UCSD-AML1 (cell line): Measurements from ENCODE around the gene LPP.
A peak's percentile ranks its signal among the peaks of the same experiment; 100 is the strongest.

Experiments used
- DNase-seq: peaks from one replicate; lab custom pipeline; 2025; ENCODE audit not compliant: unreplicated experiment; lab: John Stamatoyannopoulos, UW

Gene LPP

DNA sequence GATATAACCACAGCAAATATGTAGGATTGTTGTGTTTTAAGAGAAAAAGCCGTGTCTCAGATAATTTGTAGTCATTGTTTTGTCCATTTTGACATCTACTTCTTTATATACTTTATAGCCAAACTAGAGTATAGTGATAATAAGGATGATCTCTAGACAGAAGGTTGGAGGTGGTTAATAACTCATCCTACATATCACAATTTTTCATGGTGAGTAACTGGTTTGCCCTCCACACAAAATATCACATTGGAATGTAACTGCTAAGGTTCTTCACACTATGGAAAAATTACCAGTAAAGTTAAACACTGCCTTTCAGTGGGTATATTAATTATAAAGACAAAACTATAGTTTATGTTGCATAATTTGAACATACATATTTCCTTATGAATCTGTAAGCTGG lies 380.7 kb downstream of the LPP start:
- DNase-seq = no peak

- DNase-seq = no peak
Observed at GRCh38 chr3:188537606-188538005, 383.6 kb downstream of the LPP start.

- no peak for DNase-seq
Observed at GRCh38 chr3:188539037-188539436, 385.1 kb downstream of the LPP start.

- DNase-seq = no peak
Observed at GRCh38 chr3:188539631-188540194, 385.8 kb downstream of the LPP start.

- no peak for DNase-seq
Observed at GRCh38 chr3:188542196-188542595, 388.2 kb downstream of the LPP start.

GRCh38 chr3:188544012-188544411 lies 390.1 kb downstream of the LPP start:
- DNase-seq = no peak

DNA sequence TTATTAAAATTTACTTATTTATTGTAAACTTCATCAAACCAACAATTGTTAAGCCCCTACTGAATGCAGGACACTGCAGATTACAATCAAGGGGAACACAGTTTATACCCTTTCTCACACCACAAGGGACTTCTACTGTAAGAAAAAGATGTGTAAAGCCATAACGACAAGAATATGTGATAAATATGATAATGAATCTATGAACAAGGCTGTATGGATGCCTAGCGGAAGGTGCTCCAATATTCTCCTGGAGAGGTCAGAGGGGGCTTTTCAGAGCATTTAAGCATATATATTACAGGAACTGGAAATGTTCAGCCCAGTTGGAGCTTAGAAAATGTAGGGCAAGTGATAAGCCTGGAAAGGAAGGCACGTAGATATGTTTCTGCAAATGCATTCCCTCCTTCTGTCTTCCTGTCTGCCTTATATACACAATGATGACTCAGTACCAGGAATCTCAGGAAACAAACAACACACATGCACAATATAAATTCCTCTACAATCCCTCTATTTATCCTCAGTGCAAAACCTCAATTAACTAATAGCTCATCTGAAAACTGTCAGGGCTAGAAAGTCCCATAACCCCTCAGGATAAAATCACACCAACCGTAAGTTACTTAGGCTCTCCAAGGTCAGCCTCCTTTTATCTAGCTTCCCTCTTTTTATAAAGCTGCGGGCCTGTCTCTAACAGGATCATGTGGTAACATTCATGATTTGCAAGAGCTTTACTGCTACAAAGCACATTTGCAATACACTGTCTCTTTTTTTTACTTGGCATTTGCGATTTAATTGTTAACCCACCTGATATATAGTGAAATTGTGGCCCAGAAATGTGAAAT lies 393.1 kb downstream of the LPP start:
- no peak for DNase-seq

GRCh38 chr3:188553569-188553968 lies 399.6 kb downstream of the LPP start:
- DNase-seq = no peak

GRCh38 chr3:188554404-188554803 lies 400.4 kb downstream of the LPP start:
- DNase-seq = no peak

GRCh38 chr3:188557235-188557634 lies 403.3 kb downstream of the LPP start:
- no peak for DNase-seq

DNA sequence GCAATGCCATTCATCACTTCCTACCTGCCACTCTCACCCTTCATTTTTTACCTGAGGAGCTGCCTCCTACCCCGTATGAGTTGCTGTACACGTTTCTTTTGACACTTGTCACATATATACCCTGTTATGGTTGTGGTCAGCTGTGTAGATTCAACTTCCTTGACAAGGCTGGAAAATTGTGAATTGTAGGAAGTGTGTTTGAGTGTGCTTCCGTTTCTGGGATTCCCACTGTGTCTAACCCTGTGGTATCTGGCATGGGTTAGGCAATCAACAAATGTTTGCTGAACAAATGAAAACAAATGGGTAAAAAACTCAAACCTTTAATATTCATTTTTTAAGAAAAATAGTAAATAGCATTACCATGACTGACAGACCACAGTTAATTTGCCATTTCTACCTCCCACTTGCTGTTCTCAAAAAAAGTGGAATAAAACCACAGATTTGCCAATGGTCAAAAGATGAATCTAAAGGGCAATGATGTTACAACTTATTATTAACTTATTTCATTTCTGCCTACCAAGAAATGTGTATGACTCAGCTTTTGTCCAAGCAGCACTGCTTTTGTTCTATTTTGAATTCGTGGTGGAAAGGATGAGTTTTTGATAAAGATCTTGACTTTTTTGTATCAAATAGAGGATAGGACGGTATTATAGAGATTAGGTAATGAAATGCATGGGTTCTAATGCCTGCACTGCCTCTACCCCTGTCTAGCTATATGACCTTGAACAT lies 404.6 kb downstream of the LPP start:
- DNase-seq = no peak

GRCh38 chr3:188559072-188559429 lies 405.1 kb downstream of the LPP start:
- no peak for DNase-seq

- no peak for DNase-seq
Observed at GRCh38 chr3:188559856-188560255, 405.9 kb downstream of the LPP start.

DNA sequence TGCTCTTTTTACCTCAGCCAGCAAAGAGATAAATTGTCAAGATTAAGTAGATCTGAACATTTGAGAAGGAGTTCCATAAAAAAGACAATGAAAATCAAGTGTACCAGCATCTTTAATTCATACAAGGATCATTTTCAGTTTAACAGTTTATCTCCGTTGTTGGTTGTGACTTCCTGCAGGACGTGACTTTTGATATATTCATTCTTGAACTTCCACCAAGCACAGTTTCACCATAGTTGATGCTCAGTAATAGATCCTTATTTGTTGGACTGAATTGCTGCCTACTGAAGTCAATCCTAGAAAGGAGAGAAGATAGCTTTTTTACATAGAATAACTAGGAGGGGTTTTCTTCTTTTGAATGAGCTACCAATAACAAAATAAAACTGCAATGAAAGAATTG lies 408.2 kb downstream of the LPP start:
- DNase-seq = no peak

DNA sequence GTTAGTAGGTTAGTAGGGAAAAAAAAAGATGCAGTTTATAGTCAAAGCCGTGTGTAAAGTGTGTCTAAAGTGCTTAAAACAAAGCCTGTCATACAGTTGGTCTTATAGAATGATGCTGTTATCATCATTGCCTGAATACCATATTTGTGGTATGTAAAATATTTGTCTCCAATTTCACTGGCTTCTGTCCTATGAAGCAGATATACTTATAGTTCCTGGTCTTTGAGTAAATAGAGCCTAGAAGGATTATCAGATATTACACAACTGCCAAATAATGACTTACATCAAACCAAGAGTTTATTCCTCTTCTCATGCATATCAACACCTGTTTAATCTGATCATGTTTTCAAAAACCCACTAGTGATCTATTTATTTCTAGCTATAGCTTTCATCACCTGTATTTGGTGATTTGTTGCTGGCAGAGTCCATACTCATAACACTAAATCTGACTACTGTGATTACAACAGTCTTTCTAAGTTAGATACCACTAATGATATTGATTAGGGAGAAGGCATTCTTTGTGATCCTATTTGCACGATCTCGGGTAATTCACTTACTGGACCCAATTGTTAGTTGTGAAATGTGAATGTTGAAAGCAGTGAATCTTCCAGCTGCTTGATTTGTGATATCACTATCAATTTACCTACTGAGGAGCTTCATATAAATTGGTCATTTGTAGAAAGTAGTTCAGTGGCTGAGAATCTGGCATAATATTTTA lies 413.7 kb downstream of the LPP start:
- DNase-seq = no peak

DNA sequence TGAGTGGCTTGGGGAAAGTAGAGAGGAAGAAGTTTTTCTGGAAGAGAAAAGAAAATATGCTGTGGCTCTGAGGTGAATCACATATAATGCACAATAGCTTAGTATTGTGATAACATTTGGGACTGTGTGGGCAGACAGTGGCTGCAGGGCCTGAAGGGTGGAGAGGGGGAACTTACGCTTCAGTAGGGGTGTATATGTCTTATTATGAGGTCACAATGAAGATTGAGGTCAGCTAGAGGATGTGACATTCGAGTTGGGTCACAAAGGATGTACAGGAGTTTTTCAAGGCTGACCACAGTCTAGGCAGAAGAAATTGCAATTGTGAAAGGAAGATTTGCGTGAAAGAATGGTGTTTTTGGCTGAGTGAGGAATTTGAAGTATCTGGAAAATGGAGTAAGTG lies 414.8 kb downstream of the LPP start:
- DNase-seq = no peak

GRCh38 chr3:188571531-188572095 lies 417.7 kb downstream of the LPP start:
- DNase-seq = no peak

DNA sequence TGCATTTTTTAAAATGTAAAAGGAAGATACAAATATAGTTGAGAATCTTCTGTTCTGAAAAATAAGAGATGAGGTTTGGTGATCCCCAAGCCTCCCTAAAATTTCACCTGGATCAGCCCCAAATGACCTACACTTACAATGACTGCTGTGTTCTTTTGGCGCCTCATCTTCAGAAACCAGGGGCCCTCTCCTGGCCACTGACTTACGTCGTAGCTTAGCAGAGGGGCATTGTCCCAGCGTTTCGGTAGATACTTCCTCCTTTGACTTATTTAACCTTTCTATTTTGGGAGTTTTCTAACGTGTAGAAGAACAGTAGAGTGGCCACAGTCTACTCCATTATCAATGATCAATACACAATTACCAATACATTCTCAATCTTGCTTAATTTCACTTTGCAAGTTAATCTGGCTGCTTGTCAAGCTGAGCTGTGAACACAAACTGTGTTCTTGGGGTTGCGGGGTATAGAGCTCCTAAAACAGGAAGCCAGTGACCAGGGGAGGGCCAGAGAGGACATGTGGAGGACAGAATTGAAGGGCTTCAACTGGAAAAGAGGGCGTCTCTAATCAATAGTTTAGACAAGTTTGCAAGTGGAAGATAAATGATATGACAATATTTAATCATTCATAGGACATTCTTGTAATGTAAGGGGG lies 419.5 kb downstream of the LPP start:
- DNase-seq = peak; percentile 10

DNA sequence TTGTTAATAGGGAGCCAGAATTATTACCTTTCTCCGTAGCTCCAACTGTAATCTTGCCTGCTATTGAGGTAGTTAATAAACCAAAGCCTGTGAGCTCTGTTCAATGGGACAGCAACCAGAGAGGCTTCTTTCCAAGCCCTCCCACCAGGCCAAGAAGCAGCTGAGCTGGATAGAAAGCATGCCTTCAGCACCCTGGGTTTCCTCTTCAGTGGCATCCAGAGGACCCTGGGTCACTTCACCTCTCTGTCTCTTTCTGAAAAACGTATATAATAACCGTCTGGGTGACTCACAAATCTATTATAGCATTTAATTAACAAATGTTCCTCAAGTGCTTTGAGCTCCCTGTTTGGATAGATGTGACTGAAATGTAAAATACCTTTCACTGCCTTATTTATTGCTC lies 420.0 kb downstream of the LPP start:
- DNase-seq = no peak

GRCh38 chr3:188574885-188575284 lies 420.9 kb downstream of the LPP start:
- DNase-seq = no peak

DNA sequence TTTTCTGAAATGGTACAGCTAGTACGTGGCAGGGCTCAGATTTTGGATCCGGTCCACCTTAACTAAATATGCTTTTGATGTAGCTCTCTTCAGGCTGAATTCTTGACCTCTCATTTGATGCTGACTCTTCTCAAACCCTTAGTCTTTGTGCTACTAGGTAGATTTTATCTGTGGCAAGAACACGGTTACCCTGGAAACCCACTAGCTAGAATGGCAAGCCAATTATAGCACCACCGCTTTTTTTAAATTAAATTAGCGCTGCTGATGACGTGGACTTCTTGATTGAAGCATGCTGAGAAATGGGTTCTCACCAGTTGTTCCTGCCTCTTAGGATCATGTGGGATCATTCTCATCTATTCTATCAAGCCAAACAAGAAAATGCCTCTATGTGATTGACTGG lies 421.5 kb downstream of the LPP start:
- DNase-seq = no peak
